ENCODE data around the gene RMC1.
"Not testable (repeated sequence)": the region's sequence is repeated elsewhere in the genome, so short reads cannot be mapped to it uniquely, and the experiment has no call there.

Gene RMC1

DNA sequence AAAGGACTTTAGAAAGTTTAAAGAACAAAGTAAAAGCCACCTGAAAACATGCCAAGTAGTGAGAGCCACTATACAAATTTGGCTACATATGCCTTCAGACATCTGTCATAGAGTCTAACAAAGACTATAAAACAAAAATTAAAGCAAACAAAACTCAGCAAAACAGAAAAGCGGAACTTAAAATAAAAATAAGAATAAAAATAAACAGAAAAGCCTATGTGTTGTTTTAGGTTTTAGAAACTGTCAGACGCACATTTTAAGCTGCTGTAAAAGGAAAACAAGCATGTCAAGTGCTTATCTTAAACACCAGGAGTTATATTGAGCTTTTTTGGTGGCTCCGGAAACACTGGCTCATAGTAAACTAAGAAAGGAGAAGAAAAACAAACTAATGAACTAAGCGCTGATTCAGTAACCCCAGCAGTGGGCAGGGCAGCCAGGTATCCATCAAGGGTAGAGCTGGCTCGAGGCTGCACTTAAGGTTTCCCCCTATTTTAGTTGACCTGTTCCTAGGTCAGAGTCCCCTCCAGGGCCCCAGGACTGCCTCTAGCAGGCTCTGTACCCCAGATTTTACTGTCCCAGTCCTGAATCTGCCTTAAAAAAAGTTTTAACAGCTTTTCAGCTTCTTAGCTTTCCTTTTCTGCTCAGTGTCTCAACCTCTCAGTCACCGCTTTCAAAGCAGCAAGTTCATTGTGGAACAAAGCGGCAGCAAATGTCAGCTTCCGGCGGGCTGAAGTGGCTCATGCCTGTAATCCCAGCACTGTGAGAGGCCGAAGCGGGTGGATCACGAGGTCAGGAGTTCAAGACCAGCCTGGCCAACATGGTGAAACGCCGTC lies 15.4 kb upstream of the RMC1 start:
- Mint-ChIP-seq H3K27me3 (no peaks in the 10 kb centered on the region), H3K27ac (peak overlapping the region; percentile 94), H3K36me3 (no peaks in the 10 kb centered on the region), H3K9me3 (no peaks in the 10 kb centered on the region), H3K4me3 (peak overlapping the region; percentile 65), H3K4me1 (peaks cover 25% of the 10 kb centered on the region)

- Mint-ChIP-seq H3K4me1 (peaks cover 25% of the 10 kb centered on the region), H3K27ac (peak overlapping the region; percentile 30)
- not testable (repeated sequence) for H3K36me3 Mint-ChIP-seq, H3K4me3 Mint-ChIP-seq, H3K9me3 Mint-ChIP-seq, H3K27me3 Mint-ChIP-seq
These were observed 13.7 kb upstream of the RMC1 start for GRCh38 chr18:23489586-23489985.

GRCh38 chr18:23493654-23494053 lies 9.7 kb upstream of the RMC1 start:
- Mint-ChIP-seq H3K9me3 (no peaks in the 10 kb centered on the region), H3K4me3 (no peak overlapping the region), H3K27me3 (no peaks in the 10 kb centered on the region), H3K36me3 (no peaks in the 10 kb centered on the region), H3K4me1 (peaks cover under 1% of the 10 kb centered on the region), H3K27ac (no peak overlapping the region)

- no peaks in the 10 kb centered on the region for H3K36me3 Mint-ChIP-seq
- H3K27ac Mint-ChIP-seq, result no peak overlapping the region
- H3K4me1 Mint-ChIP-seq, result peaks cover 9% of the 10 kb centered on the region
- no peaks in the 10 kb centered on the region for H3K27me3 Mint-ChIP-seq
- H3K9me3 Mint-ChIP-seq, result no peaks in the 10 kb centered on the region
- H3K4me3 Mint-ChIP-seq, result no peak overlapping the region
These were observed 8.3 kb upstream of the RMC1 start for GRCh38 chr18:23494992-23495391.

DNA sequence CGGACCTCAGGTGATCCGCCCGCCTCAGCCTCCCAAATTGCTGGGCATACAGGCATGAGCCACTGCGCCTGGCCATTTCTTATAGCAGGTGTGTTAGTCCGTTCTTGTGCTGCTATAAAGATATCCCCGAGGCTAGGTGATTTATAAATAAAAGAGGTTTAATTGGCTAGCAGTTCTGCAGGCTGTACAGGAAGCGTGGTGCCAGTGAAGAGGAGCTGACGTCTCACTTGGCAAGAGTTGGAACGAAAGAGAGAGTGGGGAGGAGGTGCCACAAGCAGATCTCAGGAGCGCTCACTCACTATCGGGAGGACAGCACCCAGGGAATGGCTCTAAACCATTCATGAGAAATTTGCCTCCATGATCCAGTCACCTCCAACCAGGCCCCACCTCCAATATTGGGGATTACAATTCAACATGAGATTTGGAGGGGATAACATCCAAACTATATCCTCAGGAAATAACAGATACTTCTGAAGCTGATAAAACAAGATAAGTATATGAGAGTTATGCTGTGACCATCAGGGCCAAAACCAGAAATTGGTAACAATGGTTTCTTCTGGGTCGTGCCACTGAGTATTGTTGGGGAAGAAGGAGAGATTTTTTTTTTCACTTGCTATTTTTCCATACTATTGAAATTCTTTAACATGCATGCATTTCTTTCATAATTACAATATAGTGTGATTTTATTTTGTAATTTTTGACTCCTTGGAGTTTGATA lies 7.4 kb upstream of the RMC1 start:
- Mint-ChIP-seq H3K4me3 (no peak overlapping the region), H3K4me1 (peaks cover 9% of the 10 kb centered on the region), H3K36me3 (no peaks in the 10 kb centered on the region), H3K9me3 (no peaks in the 10 kb centered on the region), H3K27ac (no peak overlapping the region), H3K27me3 (no peaks in the 10 kb centered on the region)

- H3K4me3 Mint-ChIP-seq, result no peak overlapping the region
- no peaks in the 10 kb centered on the region for H3K36me3 Mint-ChIP-seq
- no peaks in the 10 kb centered on the region for H3K9me3 Mint-ChIP-seq
- H3K27ac Mint-ChIP-seq, result no peak overlapping the region
- H3K27me3 Mint-ChIP-seq, result no peaks in the 10 kb centered on the region
- peaks cover 19% of the 10 kb centered on the region for H3K4me1 Mint-ChIP-seq
These were observed 5.2 kb upstream of the RMC1 start for GRCh38 chr18:23498117-23498516.

DNA sequence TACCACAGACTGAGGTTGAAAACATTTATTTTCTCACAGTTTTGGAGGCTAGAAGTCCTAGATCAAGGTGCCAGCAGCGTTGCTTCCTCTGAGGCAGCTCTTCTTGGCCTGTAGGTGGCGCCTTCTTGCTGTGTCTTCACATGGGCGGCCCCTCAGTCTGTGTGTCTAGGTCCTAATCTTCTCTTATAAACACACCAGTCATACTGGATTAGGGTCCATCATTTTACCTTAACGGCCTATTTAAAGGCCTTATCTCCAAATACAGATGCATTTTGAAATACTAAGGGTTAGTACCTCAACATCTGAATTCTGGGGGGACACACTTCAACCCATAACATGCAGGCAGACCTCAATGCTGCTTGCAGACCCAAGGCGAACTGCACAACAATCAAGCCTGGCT lies 4.4 kb upstream of the RMC1 start:
- H3K9me3 Mint-ChIP-seq, result no peaks in the 10 kb centered on the region
- H3K27ac Mint-ChIP-seq, result no peak overlapping the region
- H3K4me3 Mint-ChIP-seq, result no peak overlapping the region
- H3K27me3 Mint-ChIP-seq, result no peaks in the 10 kb centered on the region
- peaks cover 19% of the 10 kb centered on the region for H3K4me1 Mint-ChIP-seq
- H3K36me3 Mint-ChIP-seq, result no peaks in the 10 kb centered on the region

DNA sequence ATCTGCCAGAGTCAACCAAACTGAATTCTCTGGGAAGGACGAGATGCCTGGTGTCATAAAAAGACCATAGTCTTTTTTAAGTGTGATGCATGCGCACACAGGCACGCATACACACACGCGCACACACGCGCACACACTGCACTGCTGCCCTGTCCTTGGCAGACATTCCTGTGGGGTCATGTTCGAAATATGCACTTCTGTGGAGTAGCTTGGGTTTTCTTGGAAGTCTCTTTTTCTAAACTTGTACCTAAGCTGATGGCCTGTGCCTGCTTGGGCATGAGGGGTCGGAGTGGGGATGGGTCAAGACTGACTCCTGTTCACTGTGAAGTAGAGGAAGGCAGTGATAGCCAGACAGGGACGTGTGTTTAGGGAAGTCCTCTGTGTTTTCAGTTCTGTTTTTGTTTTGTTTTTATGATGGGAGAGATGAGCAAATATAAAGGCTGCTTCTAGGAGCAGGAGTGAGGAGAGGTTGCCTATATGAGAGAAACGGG lies 4.0 kb upstream of the RMC1 start:
- H3K4me1 Mint-ChIP-seq, result peaks cover 22% of the 10 kb centered on the region
- no peaks in the 10 kb centered on the region for H3K27me3 Mint-ChIP-seq
- no peak overlapping the region for H3K27ac Mint-ChIP-seq
- no peaks in the 10 kb centered on the region for H3K9me3 Mint-ChIP-seq
- no peaks in the 10 kb centered on the region for H3K36me3 Mint-ChIP-seq
- no peak overlapping the region for H3K4me3 Mint-ChIP-seq

DNA sequence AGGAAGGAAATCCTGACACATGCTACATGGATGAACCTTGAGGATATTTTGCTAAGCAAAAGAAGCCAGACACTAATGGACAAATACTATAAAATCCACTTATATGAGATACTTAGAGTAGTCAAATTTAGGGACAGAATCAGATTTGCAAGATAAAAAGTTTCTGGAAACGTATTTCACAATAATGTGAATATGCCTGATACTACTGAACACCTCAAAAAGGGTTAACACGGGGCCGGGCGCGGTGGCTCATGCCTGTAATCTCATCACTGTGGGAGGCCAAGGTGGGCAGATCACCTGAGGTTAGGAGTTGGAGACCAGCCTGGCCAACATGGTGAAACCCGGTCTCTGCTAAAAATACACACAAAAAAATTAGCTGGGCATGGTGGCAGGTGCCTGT lies 1.7 kb upstream of the RMC1 start:
- H3K4me1 Mint-ChIP-seq, result peaks cover 40% of the 10 kb centered on the region
- no peaks in the 10 kb centered on the region for H3K27me3 Mint-ChIP-seq
- peaks cover 3% of the 10 kb centered on the region for H3K36me3 Mint-ChIP-seq
- no peak overlapping the region for H3K27ac Mint-ChIP-seq
- no peaks in the 10 kb centered on the region for H3K9me3 Mint-ChIP-seq
- peak overlapping the region; percentile 30 for H3K4me3 Mint-ChIP-seq

DNA sequence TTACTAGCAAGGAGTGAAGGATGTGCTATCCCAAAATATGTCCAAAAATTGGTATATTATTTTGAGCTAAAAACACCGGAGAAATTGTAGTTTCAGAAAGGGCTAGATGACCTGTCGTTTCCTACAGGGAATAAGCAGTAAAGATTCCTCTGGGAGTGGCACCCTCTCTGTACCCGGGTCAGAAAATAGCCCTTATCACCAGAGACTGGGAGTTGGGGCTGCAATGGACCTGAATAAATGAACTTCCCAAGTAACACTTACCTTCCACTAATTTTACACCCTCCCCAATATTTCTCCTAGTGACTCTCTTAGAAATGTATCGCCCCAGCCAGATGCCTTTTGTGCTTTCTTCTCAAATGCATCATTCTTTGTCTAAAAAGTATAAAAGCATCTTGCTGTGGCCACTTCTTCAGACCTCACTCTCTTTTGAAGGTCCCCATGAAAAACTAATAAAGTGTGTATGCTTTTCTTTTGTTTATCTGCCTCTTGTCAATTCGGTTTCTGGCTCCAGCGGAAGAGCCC lies 734 bp upstream of the RMC1 start:
- H3K4me3 Mint-ChIP-seq, result peak overlapping the region; percentile 91
- H3K27me3 Mint-ChIP-seq, result no peaks in the 10 kb centered on the region
- H3K27ac Mint-ChIP-seq, result peak overlapping the region; percentile 92
- H3K36me3 Mint-ChIP-seq, result peaks cover 3% of the 10 kb centered on the region
- no peaks in the 10 kb centered on the region for H3K9me3 Mint-ChIP-seq
- H3K4me1 Mint-ChIP-seq, result peaks cover 50% of the 10 kb centered on the region

GRCh38 chr18:23503963-23504344 lies 643 bp downstream of the RMC1 start:
- Mint-ChIP-seq H3K36me3 (peaks cover 5% of the 10 kb centered on the region), H3K27ac (peak overlapping the region; percentile 88), H3K9me3 (no peaks in the 10 kb centered on the region), H3K4me3 (peak overlapping the region; percentile 95), H3K4me1 (peaks cover 56% of the 10 kb centered on the region), H3K27me3 (no peaks in the 10 kb centered on the region)

DNA sequence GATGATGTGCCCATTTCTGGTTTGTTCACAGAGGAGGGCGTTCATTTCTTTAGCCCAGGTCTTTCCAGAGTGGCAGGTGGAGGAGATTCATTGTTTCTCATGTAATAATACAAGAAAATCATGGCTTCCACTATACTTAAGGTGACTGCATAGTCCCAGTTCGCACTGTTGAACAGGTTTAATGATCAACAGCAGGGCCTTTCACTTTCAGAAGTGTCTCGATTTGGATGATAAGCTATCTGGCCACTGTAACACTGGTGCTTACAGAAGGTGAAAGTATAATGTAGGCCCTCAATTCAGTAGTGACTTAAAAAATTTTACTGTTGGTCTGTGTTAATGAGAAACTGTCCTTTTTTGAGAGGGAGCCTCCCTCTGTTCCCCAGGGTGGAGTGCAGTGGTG lies 1.4 kb downstream of the RMC1 start:
- peaks cover 50% of the 10 kb centered on the region for H3K4me1 Mint-ChIP-seq
- peak overlapping the region; percentile 95 for H3K4me3 Mint-ChIP-seq
- H3K36me3 Mint-ChIP-seq, result peaks cover 5% of the 10 kb centered on the region
- H3K27me3 Mint-ChIP-seq, result no peaks in the 10 kb centered on the region
- no peaks in the 10 kb centered on the region for H3K9me3 Mint-ChIP-seq
- H3K27ac Mint-ChIP-seq, result peak overlapping the region; percentile 48

- Mint-ChIP-seq H3K36me3 (peaks cover 14% of the 10 kb centered on the region), H3K9me3 (no peaks in the 10 kb centered on the region), H3K4me1 (peaks cover 50% of the 10 kb centered on the region), H3K27me3 (no peaks in the 10 kb centered on the region), H3K4me3 (no peak overlapping the region), H3K27ac (no peak overlapping the region)
These were observed 3.1 kb downstream of the RMC1 start for GRCh38 chr18:23506393-23506792.

GRCh38 chr18:23510923-23511322 lies 7.6 kb downstream of the RMC1 start:
- H3K9me3 Mint-ChIP-seq, H3K27me3 Mint-ChIP-seq, H3K27ac Mint-ChIP-seq, H3K4me3 Mint-ChIP-seq: not testable (repeated sequence)
- Mint-ChIP-seq H3K4me1 (peaks cover 43% of the 10 kb centered on the region), H3K36me3 (peaks cover 13% of the 10 kb centered on the region)

DNA sequence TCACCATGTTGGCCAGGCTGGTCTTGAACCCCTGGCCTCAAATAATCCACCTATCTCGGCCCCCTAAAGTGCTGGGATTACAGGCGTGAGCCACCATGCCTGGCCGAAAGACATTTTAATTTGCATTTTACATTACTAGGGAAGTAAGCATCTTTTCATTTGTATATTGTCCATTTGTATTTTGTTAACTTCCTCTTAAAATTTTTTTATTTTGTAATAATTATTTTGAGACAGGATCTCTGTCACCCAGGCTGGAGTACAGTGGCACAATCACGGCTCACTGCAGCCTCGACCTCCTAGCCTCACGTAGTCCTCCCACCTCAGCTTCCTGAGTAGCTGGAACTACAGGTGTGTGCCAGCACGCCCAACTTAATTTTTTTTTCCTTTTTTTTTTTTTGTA lies 8.9 kb downstream of the RMC1 start:
- H3K4me3 Mint-ChIP-seq, H3K27me3 Mint-ChIP-seq, H3K9me3 Mint-ChIP-seq: not testable (repeated sequence)
- peaks cover 15% of the 10 kb centered on the region for H3K36me3 Mint-ChIP-seq
- peak overlapping the region; percentile 23 for H3K27ac Mint-ChIP-seq
- H3K4me1 Mint-ChIP-seq, result peaks cover 37% of the 10 kb centered on the region

GRCh38 chr18:23512641-23513040 lies 9.3 kb downstream of the RMC1 start:
- H3K27me3 Mint-ChIP-seq, result no peaks in the 10 kb centered on the region
- H3K4me3 Mint-ChIP-seq, result no peak overlapping the region
- H3K27ac Mint-ChIP-seq, result peak overlapping the region; percentile 82
- H3K9me3 Mint-ChIP-seq, result no peaks in the 10 kb centered on the region
- peaks cover 15% of the 10 kb centered on the region for H3K36me3 Mint-ChIP-seq
- peaks cover 33% of the 10 kb centered on the region for H3K4me1 Mint-ChIP-seq

All from activated naive CD4-positive, alpha-beta T cell treated with anti-CD3 and anti-CD28 coated beads, Interleukin-2, amount 50 U/mL, for 24 hours (primary cell).